ENCODE data around the gene HDAC4.

The HDAC4 gene

GRCh38 chr2:239275847-239276831 lies 124.7 kb downstream of the HDAC4 start:
- peak; percentile 30 for DNase-seq

GRCh38 chr2:239275044-239275685 lies 125.7 kb downstream of the HDAC4 start:
- DNase-seq = peak; percentile 77

GRCh38 chr2:239274391-239275043 lies 126.3 kb downstream of the HDAC4 start:
- DNase-seq = peak; percentile 49

- DNase-seq = no peak
These were observed 127.3 kb downstream of the HDAC4 start for GRCh38 chr2:239273280-239274234.

- DNase-seq = no peak
These were observed 128.2 kb downstream of the HDAC4 start for GRCh38 chr2:239272626-239273025.

GRCh38 chr2:239271882-239272281 lies 128.9 kb downstream of the HDAC4 start:
- DNase-seq = no peak

GRCh38 chr2:239271471-239271870 lies 129.3 kb downstream of the HDAC4 start:
- DNase-seq = no peak

GRCh38 chr2:239269916-239270315 lies 130.9 kb downstream of the HDAC4 start:
- DNase-seq = no peak

GRCh38 chr2:239269173-239269885 lies 131.5 kb downstream of the HDAC4 start:
- DNase-seq = no peak

- no peak for DNase-seq
These were observed 132.3 kb downstream of the HDAC4 start for GRCh38 chr2:239268549-239268948.

- DNase-seq = no peak
These were observed 132.7 kb downstream of the HDAC4 start for GRCh38 chr2:239268082-239268481.

- peak; percentile 79 for DNase-seq
These were observed 133.4 kb downstream of the HDAC4 start for GRCh38 chr2:239267288-239267951.

- DNase-seq = no peak
These were observed 134.0 kb downstream of the HDAC4 start for GRCh38 chr2:239266779-239267287.

GRCh38 chr2:239266434-239266766 lies 134.4 kb downstream of the HDAC4 start:
- DNase-seq = no peak

GRCh38 chr2:239265681-239266433 lies 135.0 kb downstream of the HDAC4 start:
- DNase-seq = no peak

- no peak for DNase-seq
These were observed 135.8 kb downstream of the HDAC4 start for GRCh38 chr2:239264838-239265651.

- DNase-seq = no peak
These were observed 136.4 kb downstream of the HDAC4 start for GRCh38 chr2:239264492-239264837.

GRCh38 chr2:239263669-239264491 lies 136.9 kb downstream of the HDAC4 start:
- no peak for DNase-seq
